CD4-positive, alpha-beta T cell treated with Interleukin-15 for 4 hours (primary cell): ENCODE results near the gene ATP6AP1.
"Not testable (repeated sequence)": the region's sequence is repeated elsewhere in the genome, so short reads cannot be mapped to it uniquely, and the experiment has no call there.

Source experiments
- DNase-seq: peaks from one replicate; pipeline ENCODE4 v3.0.0-alpha.2; 2020; ENCODE audit warnings: low spot score

The ATP6AP1 gene

GRCh38 chrX:154428176-154429171 is at the start of gene ATP6AP1:
Gene ATP6AP1 (plus strand): TSS chrX:154428677. CDS start chrX:154428693, 16 bp downstream.
- DNase-seq, result peak; percentile 90

GRCh38 chrX:154378799-154379568 is 49.5 kb upstream of the ATP6AP1 start, which contains the start of gene EMD:
Gene EMD (plus strand): TSS chrX:154379295. CDS start chrX:154379485, 190 bp downstream.
- DNase-seq, result peak; percentile 97

- no peak for DNase-seq
Measured at GRCh38 chrX:154379569-154379951, 48.9 kb upstream of the ATP6AP1 start.

- DNase-seq, result no peak
Measured at GRCh38 chrX:154380153-154380552, 48.3 kb upstream of the ATP6AP1 start.

- DNase-seq, result no peak
Measured at GRCh38 chrX:154380787-154381186, 47.7 kb upstream of the ATP6AP1 start.

GRCh38 chrX:154381271-154381670 is 47.2 kb upstream of the ATP6AP1 start:
- DNase-seq, result no peak

- no peak for DNase-seq
Measured at GRCh38 chrX:154382483-154383069, 45.9 kb upstream of the ATP6AP1 start.

- no peak for DNase-seq
Measured at GRCh38 chrX:154383359-154384283, 44.9 kb upstream of the ATP6AP1 start.

GRCh38 chrX:154384284-154384892 is 44.1 kb upstream of the ATP6AP1 start:
- DNase-seq, result no peak

GRCh38 chrX:154388094-154388493 is 40.4 kb upstream of the ATP6AP1 start:
- not testable (repeated sequence) for DNase-seq

- DNase-seq, result not testable (repeated sequence)
Measured at GRCh38 chrX:154388649-154389048, 39.8 kb upstream of the ATP6AP1 start.

GRCh38 chrX:154389812-154390747 is 38.4 kb upstream of the ATP6AP1 start:
- DNase-seq, result not testable (repeated sequence)

- DNase-seq, result not testable (repeated sequence)
Measured at GRCh38 chrX:154396363-154396762, 32.1 kb upstream of the ATP6AP1 start.

- DNase-seq, result peak; percentile 49
Measured at GRCh38 chrX:154396973-154397887, 31.2 kb upstream of the ATP6AP1 start.

GRCh38 chrX:154397888-154398667 is 30.4 kb upstream of the ATP6AP1 start, which contains the start of gene RPL10:
Gene RPL10 (plus strand): TSS chrX:154398377. CDS start chrX:154398520, 143 bp downstream.
- DNase-seq, result peak; percentile 94

GRCh38 chrX:154398668-154399526 is 29.6 kb upstream of the ATP6AP1 start:
- DNase-seq, result peak; percentile 88
